Ishikawa (cell line): ENCODE measurements around the gene RAD9B.

Source experiments
- CEBPB ChIP-seq: IDR thresholded peaks from 2 replicates; pipeline ENCODE4 v1.6.1; 2012
- EP300 ChIP-seq: IDR thresholded peaks from 2 replicates; pipeline ENCODE4 v1.6.1; 2012; ENCODE audit warnings: borderline replicate concordance
- TAF1 ChIP-seq: IDR thresholded peaks from 2 replicates; pipeline ENCODE4 v1.6.1; 2012; ENCODE audit warnings: low read depth, mild to moderate bottlenecking
- YY1 ChIP-seq: IDR thresholded peaks from 2 replicates; pipeline ENCODE4 v1.6.1; 2012; ENCODE audit warnings: low read depth
- TF ChIP-seq, protein P1 (sequence below): IDR thresholded peaks from 2 replicates; pipeline ENCODE4 v1.6.1; 2012; ENCODE audit warnings: low read depth, mild to moderate bottlenecking
- TF ChIP-seq, protein P2 (sequence below): IDR thresholded peaks from 2 replicates; pipeline ENCODE4 v1.6.1; 2012

DNA sequence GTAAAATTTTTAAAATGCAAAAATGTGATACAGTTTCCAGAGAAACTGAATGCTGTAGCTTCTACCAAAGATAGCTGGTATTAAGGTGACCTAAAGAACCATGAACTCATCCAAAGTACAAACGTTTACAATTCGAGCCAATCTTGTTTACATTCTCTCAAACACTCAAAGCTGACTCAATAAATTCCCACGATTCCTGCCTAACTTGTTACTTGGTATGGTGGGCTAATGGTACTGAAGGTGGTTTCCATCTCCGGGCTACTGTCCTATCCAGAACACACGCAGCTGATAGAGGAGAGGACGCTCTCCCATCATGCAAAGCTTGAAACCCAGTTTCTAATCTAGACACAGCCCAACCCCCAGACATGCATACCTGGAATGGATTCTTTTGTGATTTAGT, 31.5 kb downstream of the RAD9B start:
- no peak for TF ChIP-seq TAF1
- TF ChIP-seq EP300, result no peak
- TF ChIP-seq, protein P1, sequence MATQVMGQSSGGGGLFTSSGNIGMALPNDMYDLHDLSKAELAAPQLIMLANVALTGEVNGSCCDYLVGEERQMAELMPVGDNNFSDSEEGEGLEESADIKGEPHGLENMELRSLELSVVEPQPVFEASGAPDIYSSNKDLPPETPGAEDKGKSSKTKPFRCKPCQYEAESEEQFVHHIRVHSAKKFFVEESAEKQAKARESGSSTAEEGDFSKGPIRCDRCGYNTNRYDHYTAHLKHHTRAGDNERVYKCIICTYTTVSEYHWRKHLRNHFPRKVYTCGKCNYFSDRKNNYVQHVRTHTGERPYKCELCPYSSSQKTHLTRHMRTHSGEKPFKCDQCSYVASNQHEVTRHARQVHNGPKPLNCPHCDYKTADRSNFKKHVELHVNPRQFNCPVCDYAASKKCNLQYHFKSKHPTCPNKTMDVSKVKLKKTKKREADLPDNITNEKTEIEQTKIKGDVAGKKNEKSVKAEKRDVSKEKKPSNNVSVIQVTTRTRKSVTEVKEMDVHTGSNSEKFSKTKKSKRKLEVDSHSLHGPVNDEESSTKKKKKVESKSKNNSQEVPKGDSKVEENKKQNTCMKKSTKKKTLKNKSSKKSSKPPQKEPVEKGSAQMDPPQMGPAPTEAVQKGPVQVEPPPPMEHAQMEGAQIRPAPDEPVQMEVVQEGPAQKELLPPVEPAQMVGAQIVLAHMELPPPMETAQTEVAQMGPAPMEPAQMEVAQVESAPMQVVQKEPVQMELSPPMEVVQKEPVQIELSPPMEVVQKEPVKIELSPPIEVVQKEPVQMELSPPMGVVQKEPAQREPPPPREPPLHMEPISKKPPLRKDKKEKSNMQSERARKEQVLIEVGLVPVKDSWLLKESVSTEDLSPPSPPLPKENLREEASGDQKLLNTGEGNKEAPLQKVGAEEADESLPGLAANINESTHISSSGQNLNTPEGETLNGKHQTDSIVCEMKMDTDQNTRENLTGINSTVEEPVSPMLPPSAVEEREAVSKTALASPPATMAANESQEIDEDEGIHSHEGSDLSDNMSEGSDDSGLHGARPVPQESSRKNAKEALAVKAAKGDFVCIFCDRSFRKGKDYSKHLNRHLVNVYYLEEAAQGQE, result no peak
- TF ChIP-seq, protein P2, sequence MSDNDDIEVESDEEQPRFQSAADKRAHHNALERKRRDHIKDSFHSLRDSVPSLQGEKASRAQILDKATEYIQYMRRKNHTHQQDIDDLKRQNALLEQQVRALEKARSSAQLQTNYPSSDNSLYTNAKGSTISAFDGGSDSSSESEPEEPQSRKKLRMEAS, result no peak
- no peak for TF ChIP-seq YY1
- no peak for TF ChIP-seq CEBPB
